GM18505 (cell line): Measurements from ENCODE around the gene HS2ST1.
"Not testable (repeated sequence)": the region's sequence is repeated elsewhere in the genome, so short reads cannot be mapped to it uniquely, and the experiment has no call there.

Experiments
- ATAC-seq: cut with Tn5 transposase; IDR thresholded peaks from one replicate; pipeline ENCODE4 v1.9.1; 2021; ENCODE audit not compliant: unreplicated experiment
- POLR2A ChIP-seq: IDR thresholded peaks from 4 replicates; pipeline ENCODE4 v1.6.1; 2011; ENCODE audit warnings: borderline replicate concordance; ENCODE audit not compliant: insufficient read depth, insufficient read length; ENCODE audit errors: extremely low read depth

The HS2ST1 gene

GRCh38 chr1:86914601-86914997 lies at the start of gene HS2ST1:
TSS of gene HS2ST1 (plus strand) at chr1:86914635.
- TF ChIP-seq POLR2A, result peak; percentile 73
- ATAC-seq, result peak; percentile 57

DNA sequence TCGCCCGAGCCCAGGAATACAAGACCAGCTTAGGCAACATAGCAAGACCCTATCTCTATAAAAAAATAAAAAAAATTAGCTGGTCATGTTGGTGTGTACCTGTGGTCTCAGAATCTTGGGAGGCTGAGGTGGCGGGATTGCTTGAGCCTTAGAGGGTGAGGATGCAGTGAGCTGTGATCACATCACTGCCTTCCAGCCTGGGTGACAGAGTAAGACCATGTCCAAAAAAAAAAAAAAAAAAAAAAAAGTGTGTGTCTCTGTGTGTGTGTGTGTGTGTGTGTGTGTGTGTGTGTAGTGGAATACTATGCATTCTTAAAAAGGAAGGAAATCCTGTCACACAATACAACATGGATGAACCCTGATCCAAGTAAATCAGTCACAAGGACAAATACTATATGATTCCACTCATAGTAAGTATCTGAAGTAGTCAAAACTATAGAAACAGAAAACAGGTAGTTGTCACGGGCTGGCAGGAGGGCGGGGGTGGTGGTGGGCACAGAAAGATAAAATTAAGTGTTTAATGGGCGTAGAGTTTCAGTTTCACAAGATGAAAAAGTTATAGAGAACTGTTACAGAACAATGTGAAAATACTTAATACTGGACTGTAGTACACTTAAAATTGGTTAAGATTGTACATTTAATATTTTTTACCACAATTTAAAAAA lies 48.3 kb upstream of the HS2ST1 start:
- no peak for TF ChIP-seq POLR2A
- ATAC-seq, result peak; percentile 67

- TF ChIP-seq POLR2A, result no peak
- ATAC-seq, result peak; percentile 39
Measured at GRCh38 chr1:86866665-86867064, 47.8 kb upstream of the HS2ST1 start.

GRCh38 chr1:86867278-86867677 lies 47.2 kb upstream of the HS2ST1 start:
- ATAC-seq, result not testable (repeated sequence)

DNA sequence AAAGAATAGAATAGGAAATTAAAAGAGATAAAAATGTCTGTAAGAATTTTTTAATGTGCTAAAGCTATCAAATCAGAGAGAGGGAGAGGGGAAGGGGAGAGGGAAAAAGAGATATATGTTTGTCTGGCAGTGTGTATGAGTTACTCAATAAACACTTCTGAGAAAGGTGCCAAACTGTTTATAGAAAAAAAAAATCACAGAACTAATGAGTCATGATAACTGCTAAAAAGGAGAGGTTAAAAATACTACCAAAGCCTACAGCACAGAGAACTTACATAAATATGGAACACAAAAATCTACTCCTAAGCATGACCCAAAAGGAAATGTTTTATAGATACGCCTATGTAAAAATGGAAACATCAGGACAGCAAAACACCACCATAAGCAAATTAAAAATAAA lies 46.0 kb upstream of the HS2ST1 start:
- no peak for ATAC-seq
- TF ChIP-seq POLR2A, result no peak

GRCh38 chr1:86871001-86871400 lies 43.4 kb upstream of the HS2ST1 start:
- no peak for ATAC-seq
- no peak for TF ChIP-seq POLR2A

- ATAC-seq, result no peak
- TF ChIP-seq POLR2A, result no peak
Measured at GRCh38 chr1:86872086-86872485, 42.3 kb upstream of the HS2ST1 start.

DNA sequence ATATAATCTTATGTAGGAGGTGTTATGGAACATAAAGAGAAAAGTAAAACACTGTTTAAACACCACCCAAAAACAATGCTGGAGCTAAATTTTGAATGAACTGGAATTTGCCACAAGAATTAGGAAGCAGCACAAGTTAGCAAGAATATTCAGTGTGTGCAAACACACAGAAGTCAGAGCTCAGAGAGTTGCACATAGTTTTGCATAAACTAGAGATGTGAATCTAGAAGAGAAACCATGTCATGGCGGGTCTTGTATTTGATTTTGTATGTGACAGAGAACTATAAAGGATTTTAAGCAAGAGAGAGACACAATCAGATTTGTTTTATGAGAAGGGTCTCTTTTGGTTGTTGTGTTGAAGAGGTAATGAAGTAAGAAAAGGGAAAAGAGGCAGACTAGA lies 38.7 kb upstream of the HS2ST1 start:
- TF ChIP-seq POLR2A, result no peak
- ATAC-seq, result no peak

DNA sequence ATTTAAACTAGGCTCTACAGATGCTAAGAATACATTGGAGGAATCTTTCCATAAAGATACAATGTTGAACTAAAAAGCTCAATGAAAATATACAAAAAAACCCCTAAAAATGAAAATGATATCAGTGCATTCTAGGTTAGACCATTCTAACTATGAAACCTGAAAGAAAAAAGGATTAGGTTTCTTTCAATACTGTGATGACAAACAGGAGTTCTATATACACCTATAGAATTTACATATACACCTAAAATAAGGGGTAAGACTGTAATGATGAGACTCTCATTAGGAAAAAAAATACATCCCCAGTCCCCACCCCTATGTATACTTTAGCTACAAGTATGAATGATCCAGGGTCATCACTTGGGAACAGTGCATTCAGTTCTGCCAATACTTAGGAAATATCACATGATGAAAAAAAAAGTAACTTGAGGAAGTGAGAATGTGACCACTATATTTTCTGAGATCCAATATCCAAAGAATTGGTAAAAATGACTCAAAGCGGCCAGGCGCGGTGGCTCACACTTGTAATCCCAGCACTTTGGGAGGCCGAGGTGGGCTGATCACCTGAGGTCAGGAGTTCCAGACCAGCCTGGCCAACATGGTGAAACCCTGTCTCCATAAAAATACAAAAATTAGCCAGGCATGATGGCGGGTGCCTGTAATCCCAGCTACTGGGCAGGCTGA lies 26.8 kb upstream of the HS2ST1 start:
- no peak for TF ChIP-seq POLR2A
- no peak for ATAC-seq

- ATAC-seq, result no peak
- TF ChIP-seq POLR2A, result no peak
Measured at GRCh38 chr1:86888327-86888726, 26.1 kb upstream of the HS2ST1 start.

DNA sequence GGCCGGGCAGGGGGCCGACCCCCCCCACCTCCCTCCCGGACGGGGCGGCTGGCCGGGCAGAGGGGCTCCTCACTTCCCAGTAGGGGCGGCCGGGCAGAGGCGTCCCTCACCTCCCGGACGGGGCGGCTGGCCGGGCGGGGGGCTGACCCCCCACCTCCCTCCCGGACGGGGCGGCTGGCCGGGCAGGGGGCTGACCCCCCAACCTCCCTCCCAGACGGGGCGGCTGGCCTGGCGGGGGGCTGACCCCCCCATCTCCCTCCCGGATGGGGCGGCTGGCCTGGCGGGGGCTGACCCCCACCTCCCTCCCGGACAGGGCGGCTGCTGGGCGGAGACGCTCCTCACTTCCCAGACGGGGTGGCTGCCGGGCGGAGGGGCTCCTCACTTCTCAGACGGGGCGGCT lies 15.0 kb upstream of the HS2ST1 start:
- ATAC-seq, result not testable (repeated sequence)

GRCh38 chr1:86905875-86906274 lies 8.6 kb upstream of the HS2ST1 start:
- no peak for TF ChIP-seq POLR2A
- ATAC-seq, result no peak

DNA sequence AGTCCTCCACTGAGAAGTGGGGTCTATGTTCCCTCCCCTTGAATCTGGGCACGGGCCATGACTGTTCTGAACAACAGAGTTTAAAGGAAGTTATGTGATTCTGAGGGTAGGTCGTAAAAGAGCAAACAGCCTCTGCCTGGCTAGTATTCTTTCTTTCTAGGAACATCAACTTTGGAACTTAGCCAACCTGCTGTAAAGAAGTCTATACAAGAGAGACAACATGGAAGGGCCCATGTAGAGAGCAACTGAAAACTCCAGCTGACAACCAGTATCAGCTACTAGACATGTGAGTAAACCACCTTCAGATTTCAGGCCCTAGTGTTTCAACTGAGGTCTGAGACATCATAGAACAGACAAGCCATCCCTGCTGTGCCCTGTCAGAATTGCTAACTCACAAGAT lies 8.0 kb upstream of the HS2ST1 start:
- TF ChIP-seq POLR2A, result no peak
- ATAC-seq, result no peak

DNA sequence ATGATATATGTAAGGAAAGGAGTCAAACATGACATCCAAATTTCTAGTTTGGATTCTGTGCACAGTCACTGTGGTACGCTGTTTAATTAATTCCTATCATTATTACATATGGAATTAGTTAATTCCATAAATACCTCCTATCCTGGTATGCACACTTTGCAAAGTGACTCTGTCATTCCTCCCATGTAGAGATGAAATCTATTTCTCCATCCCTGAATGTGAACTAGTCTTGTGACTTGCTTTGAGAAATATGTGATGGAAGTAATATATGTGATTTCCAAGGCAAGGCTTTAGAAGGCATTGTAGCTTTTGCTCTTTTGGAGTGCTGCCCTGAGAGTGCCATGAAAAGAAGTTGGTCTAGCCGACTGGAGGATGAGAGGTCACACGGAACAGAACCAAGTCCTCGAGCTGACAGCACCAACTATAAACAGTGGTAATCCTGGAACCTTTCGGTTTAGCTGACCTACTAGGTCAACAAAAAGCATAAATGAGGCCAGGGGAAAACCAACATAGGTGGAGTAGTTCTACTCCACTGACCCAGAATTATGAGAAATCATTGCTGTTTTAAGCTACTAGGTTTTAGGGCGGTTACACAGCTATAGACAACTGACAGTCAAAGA lies 2.0 kb upstream of the HS2ST1 start:
- no peak for TF ChIP-seq POLR2A
- no peak for ATAC-seq
